ENCODE measurements around the gene BTBD19. TPM values are rescaled to one million over a fixed set of nuclear protein-coding genes. Genes with fewer than 3 reads are reported as not detected.
A peak's percentile ranks its signal among the peaks of the same experiment; 100 is the strongest.

Gene BTBD19
- total and polyA plus RNA-seq, 9 of the 15 experiments (the other 6 are each of a cell fraction or from before 2014, with no cell fraction given): 0.22 to 2.0 (median 0.95) TPM

DNA sequence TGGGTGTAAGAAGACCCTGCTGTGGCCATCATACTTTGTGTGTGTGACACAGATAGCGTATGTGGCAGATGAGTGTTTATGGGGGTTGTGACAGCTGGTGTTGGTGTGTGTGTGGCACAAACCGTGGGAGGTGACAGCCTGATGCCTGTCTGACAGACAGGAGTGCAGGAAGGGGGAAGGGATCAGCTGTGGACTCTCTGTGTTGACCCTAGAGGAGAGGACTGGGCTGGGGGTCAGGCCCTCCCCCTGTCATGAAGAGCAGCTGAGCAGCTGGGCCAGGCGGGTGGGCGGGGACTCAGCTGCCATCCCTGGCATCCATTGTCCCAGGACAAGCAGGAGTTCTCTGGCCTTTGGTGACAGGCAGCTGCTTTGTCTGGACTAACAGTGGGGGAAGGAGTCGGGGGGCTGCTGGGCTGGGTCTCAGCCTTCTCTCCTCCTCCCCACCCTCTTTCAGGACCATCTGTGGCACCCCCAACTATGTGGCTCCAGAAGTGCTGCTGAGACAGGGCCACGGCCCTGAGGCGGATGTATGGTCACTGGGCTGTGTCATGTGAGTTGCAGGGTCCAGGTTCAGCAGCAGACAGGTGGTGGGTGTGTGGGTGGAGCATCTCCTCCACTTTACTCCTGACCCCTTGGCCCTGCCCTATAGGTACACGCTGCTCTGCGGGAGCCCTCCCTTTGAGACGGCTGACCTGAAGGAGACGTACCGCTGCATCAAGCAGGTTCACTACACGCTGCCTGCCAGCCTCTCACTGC, 5.8 kb upstream of the BTBD19 start (continued):
- TF ChIP-seq, protein P1, sequence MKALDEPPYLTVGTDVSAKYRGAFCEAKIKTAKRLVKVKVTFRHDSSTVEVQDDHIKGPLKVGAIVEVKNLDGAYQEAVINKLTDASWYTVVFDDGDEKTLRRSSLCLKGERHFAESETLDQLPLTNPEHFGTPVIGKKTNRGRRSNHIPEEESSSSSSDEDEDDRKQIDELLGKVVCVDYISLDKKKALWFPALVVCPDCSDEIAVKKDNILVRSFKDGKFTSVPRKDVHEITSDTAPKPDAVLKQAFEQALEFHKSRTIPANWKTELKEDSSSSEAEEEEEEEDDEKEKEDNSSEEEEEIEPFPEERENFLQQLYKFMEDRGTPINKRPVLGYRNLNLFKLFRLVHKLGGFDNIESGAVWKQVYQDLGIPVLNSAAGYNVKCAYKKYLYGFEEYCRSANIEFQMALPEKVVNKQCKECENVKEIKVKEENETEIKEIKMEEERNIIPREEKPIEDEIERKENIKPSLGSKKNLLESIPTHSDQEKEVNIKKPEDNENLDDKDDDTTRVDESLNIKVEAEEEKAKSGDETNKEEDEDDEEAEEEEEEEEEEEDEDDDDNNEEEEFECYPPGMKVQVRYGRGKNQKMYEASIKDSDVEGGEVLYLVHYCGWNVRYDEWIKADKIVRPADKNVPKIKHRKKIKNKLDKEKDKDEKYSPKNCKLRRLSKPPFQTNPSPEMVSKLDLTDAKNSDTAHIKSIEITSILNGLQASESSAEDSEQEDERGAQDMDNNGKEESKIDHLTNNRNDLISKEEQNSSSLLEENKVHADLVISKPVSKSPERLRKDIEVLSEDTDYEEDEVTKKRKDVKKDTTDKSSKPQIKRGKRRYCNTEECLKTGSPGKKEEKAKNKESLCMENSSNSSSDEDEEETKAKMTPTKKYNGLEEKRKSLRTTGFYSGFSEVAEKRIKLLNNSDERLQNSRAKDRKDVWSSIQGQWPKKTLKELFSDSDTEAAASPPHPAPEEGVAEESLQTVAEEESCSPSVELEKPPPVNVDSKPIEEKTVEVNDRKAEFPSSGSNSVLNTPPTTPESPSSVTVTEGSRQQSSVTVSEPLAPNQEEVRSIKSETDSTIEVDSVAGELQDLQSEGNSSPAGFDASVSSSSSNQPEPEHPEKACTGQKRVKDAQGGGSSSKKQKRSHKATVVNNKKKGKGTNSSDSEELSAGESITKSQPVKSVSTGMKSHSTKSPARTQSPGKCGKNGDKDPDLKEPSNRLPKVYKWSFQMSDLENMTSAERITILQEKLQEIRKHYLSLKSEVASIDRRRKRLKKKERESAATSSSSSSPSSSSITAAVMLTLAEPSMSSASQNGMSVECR (CRISPR knock-in tag; IDR thresholded peaks at IDR 0.05): no peak
- TF ChIP-seq, protein P2, sequence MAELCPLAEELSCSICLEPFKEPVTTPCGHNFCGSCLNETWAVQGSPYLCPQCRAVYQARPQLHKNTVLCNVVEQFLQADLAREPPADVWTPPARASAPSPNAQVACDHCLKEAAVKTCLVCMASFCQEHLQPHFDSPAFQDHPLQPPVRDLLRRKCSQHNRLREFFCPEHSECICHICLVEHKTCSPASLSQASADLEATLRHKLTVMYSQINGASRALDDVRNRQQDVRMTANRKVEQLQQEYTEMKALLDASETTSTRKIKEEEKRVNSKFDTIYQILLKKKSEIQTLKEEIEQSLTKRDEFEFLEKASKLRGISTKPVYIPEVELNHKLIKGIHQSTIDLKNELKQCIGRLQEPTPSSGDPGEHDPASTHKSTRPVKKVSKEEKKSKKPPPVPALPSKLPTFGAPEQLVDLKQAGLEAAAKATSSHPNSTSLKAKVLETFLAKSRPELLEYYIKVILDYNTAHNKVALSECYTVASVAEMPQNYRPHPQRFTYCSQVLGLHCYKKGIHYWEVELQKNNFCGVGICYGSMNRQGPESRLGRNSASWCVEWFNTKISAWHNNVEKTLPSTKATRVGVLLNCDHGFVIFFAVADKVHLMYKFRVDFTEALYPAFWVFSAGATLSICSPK (IDR thresholded peaks at IDR 0.05; ENCODE audit: borderline replicate concordance): no peak
- TF ChIP-seq NUFIP1 (IDR thresholded peaks at IDR 0.05; ENCODE audit: partially characterized antibody): no peak
- TF ChIP-seq ZNF23 (CRISPR knock-in tag; IDR thresholded peaks at IDR 0.05): no peak
- TF ChIP-seq PTRF (tag; IDR thresholded peaks at IDR 0.05): no peak
- TF ChIP-seq SP1 (CRISPR knock-in tag; IDR thresholded peaks at IDR 0.05): peak; percentile 30; the same call in 1 of the 2 replicates
- TF ChIP-seq MEIS2 (IDR thresholded peaks at IDR 0.05; ENCODE audit: partially characterized antibody): peak; percentile 24
- TF ChIP-seq DACH1 (IDR thresholded peaks at IDR 0.05; ENCODE audit: partially characterized antibody): peak; percentile 41
- TF ChIP-seq, protein P3, sequence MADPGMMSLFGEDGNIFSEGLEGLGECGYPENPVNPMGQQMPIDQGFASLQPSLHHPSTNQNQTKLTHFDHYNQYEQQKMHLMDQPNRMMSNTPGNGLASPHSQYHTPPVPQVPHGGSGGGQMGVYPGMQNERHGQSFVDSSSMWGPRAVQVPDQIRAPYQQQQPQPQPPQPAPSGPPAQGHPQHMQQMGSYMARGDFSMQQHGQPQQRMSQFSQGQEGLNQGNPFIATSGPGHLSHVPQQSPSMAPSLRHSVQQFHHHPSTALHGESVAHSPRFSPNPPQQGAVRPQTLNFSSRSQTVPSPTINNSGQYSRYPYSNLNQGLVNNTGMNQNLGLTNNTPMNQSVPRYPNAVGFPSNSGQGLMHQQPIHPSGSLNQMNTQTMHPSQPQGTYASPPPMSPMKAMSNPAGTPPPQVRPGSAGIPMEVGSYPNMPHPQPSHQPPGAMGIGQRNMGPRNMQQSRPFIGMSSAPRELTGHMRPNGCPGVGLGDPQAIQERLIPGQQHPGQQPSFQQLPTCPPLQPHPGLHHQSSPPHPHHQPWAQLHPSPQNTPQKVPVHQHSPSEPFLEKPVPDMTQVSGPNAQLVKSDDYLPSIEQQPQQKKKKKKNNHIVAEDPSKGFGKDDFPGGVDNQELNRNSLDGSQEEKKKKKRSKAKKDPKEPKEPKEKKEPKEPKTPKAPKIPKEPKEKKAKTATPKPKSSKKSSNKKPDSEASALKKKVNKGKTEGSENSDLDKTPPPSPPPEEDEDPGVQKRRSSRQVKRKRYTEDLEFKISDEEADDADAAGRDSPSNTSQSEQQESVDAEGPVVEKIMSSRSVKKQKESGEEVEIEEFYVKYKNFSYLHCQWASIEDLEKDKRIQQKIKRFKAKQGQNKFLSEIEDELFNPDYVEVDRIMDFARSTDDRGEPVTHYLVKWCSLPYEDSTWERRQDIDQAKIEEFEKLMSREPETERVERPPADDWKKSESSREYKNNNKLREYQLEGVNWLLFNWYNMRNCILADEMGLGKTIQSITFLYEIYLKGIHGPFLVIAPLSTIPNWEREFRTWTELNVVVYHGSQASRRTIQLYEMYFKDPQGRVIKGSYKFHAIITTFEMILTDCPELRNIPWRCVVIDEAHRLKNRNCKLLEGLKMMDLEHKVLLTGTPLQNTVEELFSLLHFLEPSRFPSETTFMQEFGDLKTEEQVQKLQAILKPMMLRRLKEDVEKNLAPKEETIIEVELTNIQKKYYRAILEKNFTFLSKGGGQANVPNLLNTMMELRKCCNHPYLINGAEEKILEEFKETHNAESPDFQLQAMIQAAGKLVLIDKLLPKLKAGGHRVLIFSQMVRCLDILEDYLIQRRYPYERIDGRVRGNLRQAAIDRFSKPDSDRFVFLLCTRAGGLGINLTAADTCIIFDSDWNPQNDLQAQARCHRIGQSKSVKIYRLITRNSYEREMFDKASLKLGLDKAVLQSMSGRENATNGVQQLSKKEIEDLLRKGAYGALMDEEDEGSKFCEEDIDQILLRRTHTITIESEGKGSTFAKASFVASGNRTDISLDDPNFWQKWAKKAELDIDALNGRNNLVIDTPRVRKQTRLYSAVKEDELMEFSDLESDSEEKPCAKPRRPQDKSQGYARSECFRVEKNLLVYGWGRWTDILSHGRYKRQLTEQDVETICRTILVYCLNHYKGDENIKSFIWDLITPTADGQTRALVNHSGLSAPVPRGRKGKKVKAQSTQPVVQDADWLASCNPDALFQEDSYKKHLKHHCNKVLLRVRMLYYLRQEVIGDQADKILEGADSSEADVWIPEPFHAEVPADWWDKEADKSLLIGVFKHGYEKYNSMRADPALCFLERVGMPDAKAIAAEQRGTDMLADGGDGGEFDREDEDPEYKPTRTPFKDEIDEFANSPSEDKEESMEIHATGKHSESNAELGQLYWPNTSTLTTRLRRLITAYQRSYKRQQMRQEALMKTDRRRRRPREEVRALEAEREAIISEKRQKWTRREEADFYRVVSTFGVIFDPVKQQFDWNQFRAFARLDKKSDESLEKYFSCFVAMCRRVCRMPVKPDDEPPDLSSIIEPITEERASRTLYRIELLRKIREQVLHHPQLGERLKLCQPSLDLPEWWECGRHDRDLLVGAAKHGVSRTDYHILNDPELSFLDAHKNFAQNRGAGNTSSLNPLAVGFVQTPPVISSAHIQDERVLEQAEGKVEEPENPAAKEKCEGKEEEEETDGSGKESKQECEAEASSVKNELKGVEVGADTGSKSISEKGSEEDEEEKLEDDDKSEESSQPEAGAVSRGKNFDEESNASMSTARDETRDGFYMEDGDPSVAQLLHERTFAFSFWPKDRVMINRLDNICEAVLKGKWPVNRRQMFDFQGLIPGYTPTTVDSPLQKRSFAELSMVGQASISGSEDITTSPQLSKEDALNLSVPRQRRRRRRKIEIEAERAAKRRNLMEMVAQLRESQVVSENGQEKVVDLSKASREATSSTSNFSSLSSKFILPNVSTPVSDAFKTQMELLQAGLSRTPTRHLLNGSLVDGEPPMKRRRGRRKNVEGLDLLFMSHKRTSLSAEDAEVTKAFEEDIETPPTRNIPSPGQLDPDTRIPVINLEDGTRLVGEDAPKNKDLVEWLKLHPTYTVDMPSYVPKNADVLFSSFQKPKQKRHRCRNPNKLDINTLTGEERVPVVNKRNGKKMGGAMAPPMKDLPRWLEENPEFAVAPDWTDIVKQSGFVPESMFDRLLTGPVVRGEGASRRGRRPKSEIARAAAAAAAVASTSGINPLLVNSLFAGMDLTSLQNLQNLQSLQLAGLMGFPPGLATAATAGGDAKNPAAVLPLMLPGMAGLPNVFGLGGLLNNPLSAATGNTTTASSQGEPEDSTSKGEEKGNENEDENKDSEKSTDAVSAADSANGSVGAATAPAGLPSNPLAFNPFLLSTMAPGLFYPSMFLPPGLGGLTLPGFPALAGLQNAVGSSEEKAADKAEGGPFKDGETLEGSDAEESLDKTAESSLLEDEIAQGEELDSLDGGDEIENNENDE (IDR thresholded peaks at IDR 0.05; ENCODE audit: low read depth, low read length): no peak

Measured in K562 (cell line).